ENCODE results near the gene EMP1.

Gene EMP1

GRCh38 chr12:13161172-13161571, 35.4 kb upstream of the EMP1 start:
- DNase-seq (ENCODE audit: low read depth, low spot score), result no peak
- WGBS (ENCODE audit: insufficient coverage, insufficient read length), result no CpG with 5 or more reads among the region's 3 CpGs
- H3K9me3 ChIP-seq (ENCODE audit: control insufficient read depth, insufficient read depth, low read length), result no peaks in the 10 kb centered on the region
- H3K4me3 ChIP-seq (ENCODE audit: low read length), result no peak overlapping the region
- no peak overlapping the region for H3K27ac ChIP-seq (ENCODE audit: low read length)
- no peaks in the 10 kb centered on the region for H3K36me3 ChIP-seq (ENCODE audit: control insufficient read depth, insufficient read depth, low read length)
- H3K4me1 ChIP-seq (ENCODE audit: control insufficient read depth, insufficient read depth, low read length), result no peaks in the 10 kb centered on the region
- no peaks in the 10 kb centered on the region for H3K27me3 ChIP-seq (ENCODE audit: control insufficient read depth, insufficient read depth, low read length)

GRCh38 chr12:13162904-13163303, 33.6 kb upstream of the EMP1 start:
- Histone ChIP-seq H3K27ac (ENCODE audit: low read length) (no peak overlapping the region), H3K4me1 (ENCODE audit: control insufficient read depth, insufficient read depth, low read length) (no peaks in the 10 kb centered on the region), H3K4me3 (ENCODE audit: low read length) (no peak overlapping the region), H3K9me3 (ENCODE audit: control insufficient read depth, insufficient read depth, low read length) (no peaks in the 10 kb centered on the region), H3K27me3 (ENCODE audit: control insufficient read depth, insufficient read depth, low read length) (no peaks in the 10 kb centered on the region), H3K36me3 (ENCODE audit: control insufficient read depth, insufficient read depth, low read length) (no peaks in the 10 kb centered on the region)
- no CpG with 5 or more reads among the region's 4 CpGs for WGBS (ENCODE audit: insufficient coverage, insufficient read length)
- DNase-seq (ENCODE audit: low read depth, low spot score), result no peak

- H3K9me3 ChIP-seq (ENCODE audit: control insufficient read depth, insufficient read depth, low read length), result no peaks in the 10 kb centered on the region
- no peaks in the 10 kb centered on the region for H3K4me1 ChIP-seq (ENCODE audit: control insufficient read depth, insufficient read depth, low read length)
- WGBS (ENCODE audit: insufficient coverage, insufficient read length), result no CpG with 5 or more reads among the region's 8 CpGs
- no peak overlapping the region for H3K27ac ChIP-seq (ENCODE audit: low read length)
- no peak overlapping the region for H3K4me3 ChIP-seq (ENCODE audit: low read length)
- no peaks in the 10 kb centered on the region for H3K27me3 ChIP-seq (ENCODE audit: control insufficient read depth, insufficient read depth, low read length)
- no peaks in the 10 kb centered on the region for H3K36me3 ChIP-seq (ENCODE audit: control insufficient read depth, insufficient read depth, low read length)
- DNase-seq (ENCODE audit: low read depth, low spot score), result no peak
Observed at GRCh38 chr12:13163868-13164635, 32.5 kb upstream of the EMP1 start.

GRCh38 chr12:13164921-13165616, 31.5 kb upstream of the EMP1 start:
- H3K27ac ChIP-seq (ENCODE audit: low read length), result no peak overlapping the region
- no CpG with 5 or more reads among the region's 5 CpGs for WGBS (ENCODE audit: insufficient coverage, insufficient read length)
- H3K4me1 ChIP-seq (ENCODE audit: control insufficient read depth, insufficient read depth, low read length), result no peaks in the 10 kb centered on the region

GRCh38 chr12:13165617-13166041, 30.9 kb upstream of the EMP1 start:
- H3K9me3 ChIP-seq (ENCODE audit: control insufficient read depth, insufficient read depth, low read length), result no peaks in the 10 kb centered on the region
- no peak overlapping the region for H3K27ac ChIP-seq (ENCODE audit: low read length)
- no peaks in the 10 kb centered on the region for H3K27me3 ChIP-seq (ENCODE audit: control insufficient read depth, insufficient read depth, low read length)
- no peak overlapping the region for H3K4me3 ChIP-seq (ENCODE audit: low read length)
- WGBS (ENCODE audit: insufficient coverage, insufficient read length), result no CpG with 5 or more reads among the region's 3 CpGs
- H3K36me3 ChIP-seq (ENCODE audit: control insufficient read depth, insufficient read depth, low read length), result no peaks in the 10 kb centered on the region
- no peaks in the 10 kb centered on the region for H3K4me1 ChIP-seq (ENCODE audit: control insufficient read depth, insufficient read depth, low read length)
- no peak for DNase-seq (ENCODE audit: low read depth, low spot score)

More at GRCh38 chr12:13164921-13165616, 31.5 kb upstream of the EMP1 start:
- DNase-seq (ENCODE audit: low read depth, low spot score), result no peak
- Histone ChIP-seq H3K27me3 (ENCODE audit: control insufficient read depth, insufficient read depth, low read length) (no peaks in the 10 kb centered on the region), H3K36me3 (ENCODE audit: control insufficient read depth, insufficient read depth, low read length) (no peaks in the 10 kb centered on the region), H3K4me3 (ENCODE audit: low read length) (no peak overlapping the region), H3K9me3 (ENCODE audit: control insufficient read depth, insufficient read depth, low read length) (no peaks in the 10 kb centered on the region)

- Histone ChIP-seq H3K9me3 (ENCODE audit: control insufficient read depth, insufficient read depth, low read length) (no peaks in the 10 kb centered on the region), H3K4me3 (ENCODE audit: low read length) (no peak overlapping the region), H3K27me3 (ENCODE audit: control insufficient read depth, insufficient read depth, low read length) (no peaks in the 10 kb centered on the region), H3K36me3 (ENCODE audit: control insufficient read depth, insufficient read depth, low read length) (no peaks in the 10 kb centered on the region), H3K27ac (ENCODE audit: low read length) (no peak overlapping the region), H3K4me1 (ENCODE audit: control insufficient read depth, insufficient read depth, low read length) (peaks cover 3% of the 10 kb centered on the region; the same call in 1 of the 2 replicates)
- no peak for DNase-seq (ENCODE audit: low read depth, low spot score)
- no CpG with 5 or more reads among the region's 3 CpGs for WGBS (ENCODE audit: insufficient coverage, insufficient read length)
Observed at GRCh38 chr12:13167226-13167625, 29.3 kb upstream of the EMP1 start.

- DNase-seq (ENCODE audit: low read depth, low spot score), result no peak
- Histone ChIP-seq H3K4me1 (ENCODE audit: control insufficient read depth, insufficient read depth, low read length) (peaks cover 3% of the 10 kb centered on the region; the same call in 1 of the 2 replicates), H3K4me3 (ENCODE audit: low read length) (no peak overlapping the region), H3K27ac (ENCODE audit: low read length) (no peak overlapping the region), H3K36me3 (ENCODE audit: control insufficient read depth, insufficient read depth, low read length) (no peaks in the 10 kb centered on the region), H3K27me3 (ENCODE audit: control insufficient read depth, insufficient read depth, low read length) (no peaks in the 10 kb centered on the region), H3K9me3 (ENCODE audit: control insufficient read depth, insufficient read depth, low read length) (no peaks in the 10 kb centered on the region)
- WGBS (ENCODE audit: insufficient coverage, insufficient read length), result no CpG with 5 or more reads among the region's 4 CpGs
Observed at GRCh38 chr12:13167906-13168305, 28.6 kb upstream of the EMP1 start.

- H3K4me3 ChIP-seq (ENCODE audit: low read length), result no peak overlapping the region
- H3K27me3 ChIP-seq (ENCODE audit: control insufficient read depth, insufficient read depth, low read length), result no peaks in the 10 kb centered on the region
- H3K4me1 ChIP-seq (ENCODE audit: control insufficient read depth, insufficient read depth, low read length), result peaks cover 3% of the 10 kb centered on the region; the same call in 1 of the 2 replicates
- H3K27ac ChIP-seq (ENCODE audit: low read length), result no peak overlapping the region
- H3K36me3 ChIP-seq (ENCODE audit: control insufficient read depth, insufficient read depth, low read length), result no peaks in the 10 kb centered on the region
- no peak for DNase-seq (ENCODE audit: low read depth, low spot score)
- no CpG with 5 or more reads among the region's 1 CpG for WGBS (ENCODE audit: insufficient coverage, insufficient read length)
- no peaks in the 10 kb centered on the region for H3K9me3 ChIP-seq (ENCODE audit: control insufficient read depth, insufficient read depth, low read length)
Observed at GRCh38 chr12:13169272-13169671, 27.3 kb upstream of the EMP1 start.

- no CpG with 5 or more reads among the region's 4 CpGs for WGBS (ENCODE audit: insufficient coverage, insufficient read length)
- Histone ChIP-seq H3K27ac (ENCODE audit: low read length) (no peak overlapping the region), H3K9me3 (ENCODE audit: control insufficient read depth, insufficient read depth, low read length) (no peaks in the 10 kb centered on the region), H3K36me3 (ENCODE audit: control insufficient read depth, insufficient read depth, low read length) (no peaks in the 10 kb centered on the region), H3K4me3 (ENCODE audit: low read length) (no peak overlapping the region), H3K27me3 (ENCODE audit: control insufficient read depth, insufficient read depth, low read length) (no peaks in the 10 kb centered on the region), H3K4me1 (ENCODE audit: control insufficient read depth, insufficient read depth, low read length) (peaks cover 3% of the 10 kb centered on the region; the same call in 1 of the 2 replicates)
- no peak for DNase-seq (ENCODE audit: low read depth, low spot score)
Observed at GRCh38 chr12:13170892-13171490, 25.5 kb upstream of the EMP1 start.

- no CpG with 5 or more reads among the region's 14 CpGs for WGBS (ENCODE audit: insufficient coverage, insufficient read length)
- H3K4me1 ChIP-seq (ENCODE audit: control insufficient read depth, insufficient read depth, low read length), result peaks cover 3% of the 10 kb centered on the region; the same call in 1 of the 2 replicates
Observed at GRCh38 chr12:13171921-13172859, 24.3 kb upstream of the EMP1 start.

More at GRCh38 chr12:13171921-13172859, 24.3 kb upstream of the EMP1 start:
- Histone ChIP-seq H3K9me3 (ENCODE audit: control insufficient read depth, insufficient read depth, low read length) (no peaks in the 10 kb centered on the region), H3K36me3 (ENCODE audit: control insufficient read depth, insufficient read depth, low read length) (no peaks in the 10 kb centered on the region), H3K4me3 (ENCODE audit: low read length) (no peak overlapping the region), H3K27me3 (ENCODE audit: control insufficient read depth, insufficient read depth, low read length) (no peaks in the 10 kb centered on the region), H3K27ac (ENCODE audit: low read length) (no peak overlapping the region)
- no peak for DNase-seq (ENCODE audit: low read depth, low spot score)

Data from iPS DF 6.9 (cell line).